Esophagus muscularis mucosa (tissue), 4 donors: ENCODE results near the gene SMCO4.
"Not testable (repeated sequence)": the region's sequence is repeated elsewhere in the genome, so short reads cannot be mapped to it uniquely, and the experiment has no call there.

Experiments used
- EP300 ChIP-seq: sonication (generic); formaldehyde crosslinking; IDR thresholded peaks from one replicate; pipeline ENCODE4 v1.6.1; 2017; ENCODE audit warnings: antibody characterized with exemption
- POLR2A ChIP-seq: fragments of 450-650 bp; IDR thresholded peaks from one replicate; pipeline ENCODE4 v1.6.1; 2017; ENCODE audit warnings: antibody characterized with exemption, moderate library complexity, mild to moderate bottlenecking, low read depth
- POLR2AphosphoS5 ChIP-seq, 2 donors: sonication (generic); formaldehyde crosslinking; IDR thresholded peaks; one replicate each; pipeline ENCODE4 v1.6.1; 2017; ENCODE audit warnings: antibody characterized with exemption in 2 of 2
- TF ChIP-seq, protein P1 (sequence below), 3 experiments: fragments of 200-600 bp in 2 of 3; fragments of 450-650 bp in 1 of 3; sonication (generic) in 2 of 3; IDR thresholded peaks; one replicate each; pipeline ENCODE4 v1.5.1; 2017 to 2019; ENCODE audit warnings: antibody characterized with exemption in 3 of 3, mild to moderate bottlenecking in 2 of 3, moderate library complexity in 1 of 3

GRCh38 chr11:93576870-93577269 lies 33.7 kb upstream of the SMCO4 start:
- TF ChIP-seq, protein P1, sequence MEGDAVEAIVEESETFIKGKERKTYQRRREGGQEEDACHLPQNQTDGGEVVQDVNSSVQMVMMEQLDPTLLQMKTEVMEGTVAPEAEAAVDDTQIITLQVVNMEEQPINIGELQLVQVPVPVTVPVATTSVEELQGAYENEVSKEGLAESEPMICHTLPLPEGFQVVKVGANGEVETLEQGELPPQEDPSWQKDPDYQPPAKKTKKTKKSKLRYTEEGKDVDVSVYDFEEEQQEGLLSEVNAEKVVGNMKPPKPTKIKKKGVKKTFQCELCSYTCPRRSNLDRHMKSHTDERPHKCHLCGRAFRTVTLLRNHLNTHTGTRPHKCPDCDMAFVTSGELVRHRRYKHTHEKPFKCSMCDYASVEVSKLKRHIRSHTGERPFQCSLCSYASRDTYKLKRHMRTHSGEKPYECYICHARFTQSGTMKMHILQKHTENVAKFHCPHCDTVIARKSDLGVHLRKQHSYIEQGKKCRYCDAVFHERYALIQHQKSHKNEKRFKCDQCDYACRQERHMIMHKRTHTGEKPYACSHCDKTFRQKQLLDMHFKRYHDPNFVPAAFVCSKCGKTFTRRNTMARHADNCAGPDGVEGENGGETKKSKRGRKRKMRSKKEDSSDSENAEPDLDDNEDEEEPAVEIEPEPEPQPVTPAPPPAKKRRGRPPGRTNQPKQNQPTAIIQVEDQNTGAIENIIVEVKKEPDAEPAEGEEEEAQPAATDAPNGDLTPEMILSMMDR (IDR thresholded peaks at IDR 0.05), result not testable (repeated sequence)
- TF ChIP-seq POLR2AphosphoS5 (IDR thresholded peaks at IDR 0.05); POLR2A; EP300: not testable (repeated sequence)
